K562 (cell line): ENCODE data around the gene PRR16. TPM values are rescaled to one million over a fixed set of nuclear protein-coding genes. Genes with fewer than 3 reads are reported as not detected.

Source experiments
- ATAC-seq: fragments of 200-7000 bp; cut with Tn5 transposase; 3 replicates; pipeline ENCODE4 v1.9.1; 2020; ENCODE audit warnings: moderate library complexity
- BruUV-seq: library from RNA; stranded (reverse); fragments of 400-500 nt; replicated peaks from 2 replicates; lab custom pipeline; 2021; lab: Mats Ljungman, UMichigan
- CTCF ChIA-PET: fragments of 300-600 bp; formaldehyde crosslinking; extraction: SDS; loops from one replicate; lab custom pipeline; 2021; ENCODE audit warnings: low intra/inter-chr PET ratio; lab: Yijun Ruan, JAX
- POLR2A ChIA-PET: fragments of 300-600, 350-650 bp; sonication (Branson Sonifier 250); formaldehyde crosslinking; extraction: SDS; loops from one replicate; lab custom pipeline; 2021; ENCODE audit warnings: antibody characterized with exemption, inconsistent platforms; lab: Yijun Ruan, JAX
- DNase-seq, 4 experiments: peaks; one replicate each; pipeline versions ENCODE4 v3.0.0 to v3.0.0-alpha.2; 2011 to 2018; ENCODE audit warnings: low spot score in 3 of 4, mixed read lengths in 3 of 4; ENCODE audit errors: extremely low read depth in 1 of 4
- FAIRE-seq: peaks from 2 replicates; lab custom pipeline; 2011; peaks lifted over from hg19 to GRCh38; lab: Jason Lieb, UNC
- H2AFZ ChIP-seq: 2 replicates; pipeline ENCODE4 v1.6.0; 2011; ENCODE audit warnings: low read depth, low read length, control low read depth, inconsistent platforms
- H3K27ac ChIP-seq: fragments of 200-600 bp; 3 replicates; pipeline ENCODE4 v1.8.0; 2011; ENCODE audit warnings: low read depth, mild to moderate bottlenecking, control low read depth, inconsistent platforms, low read length, moderate library complexity, mixed read lengths; ENCODE audit errors: extremely low read depth
- H3K27me3 ChIP-seq, 2 experiments: fragments of 300-600 bp in 1 of 2; 2 replicates in 1 of 2; 3 replicates in 1 of 2; pipeline versions ENCODE4 v1.6.0 to v1.8.0; 2011; ENCODE audit warnings: inconsistent platforms in 2 of 2, low read length in 2 of 2, mild to moderate bottlenecking in 1 of 2, mixed read lengths in 1 of 2, moderate library complexity in 1 of 2; ENCODE audit not compliant: control insufficient read depth in 2 of 2, insufficient read depth in 2 of 2
- H3K36me3 ChIP-seq: fragments of 300-600 bp; 3 replicates; pipeline ENCODE4 v1.8.0; 2011; ENCODE audit warnings: mild to moderate bottlenecking, low read length, inconsistent platforms; ENCODE audit not compliant: control insufficient read depth, insufficient read depth
- H3K4me1 ChIP-seq, 2 experiments: fragments of 200-600 bp in 1 of 2; replicated peaks in 1 of 2; 2 replicates in 1 of 2; 3 replicates in 1 of 2; pipeline versions ENCODE4 v1.5.1 to v1.8.0; 2011; ENCODE audit warnings: inconsistent platforms in 2 of 2, low read length in 2 of 2, mild to moderate bottlenecking in 1 of 2, mixed read lengths in 1 of 2, moderate library complexity in 1 of 2; ENCODE audit not compliant: control insufficient read depth in 2 of 2, insufficient read depth in 2 of 2
- H3K4me2 ChIP-seq: 2 replicates; pipeline ENCODE4 v1.6.1; 2011; ENCODE audit warnings: low read length, control low read depth, inconsistent platforms, mixed read lengths; ENCODE audit not compliant: insufficient read depth
- H3K4me3 ChIP-seq: fragments of 200-600 bp; sonication (generic), shearing (Covaris generic); 2 replicates; pipeline ENCODE4 v1.5.1; 2016; ENCODE audit warnings: control low read depth, inconsistent platforms
- H3K79me2 ChIP-seq: fragments of 200-600 bp; 3 replicates; pipeline ENCODE4 v1.8.0; 2011; ENCODE audit warnings: low read length, inconsistent platforms; ENCODE audit not compliant: control insufficient read depth, insufficient read depth
- H3K9ac ChIP-seq, 2 experiments: 2 replicates each; pipeline versions ENCODE4 v1.6.0 to v1.6.1; 2011; ENCODE audit warnings: low read depth in 2 of 2, low read length in 2 of 2, control low read depth in 1 of 2, inconsistent platforms in 1 of 2, mild to moderate bottlenecking in 1 of 2, mixed read lengths in 1 of 2; ENCODE audit not compliant: insufficient read depth in 1 of 2
- H3K9me1 ChIP-seq: one replicate; pipeline ENCODE4 v1.6.0; 2011; ENCODE audit warnings: inconsistent platforms, mild to moderate bottlenecking, low read length, moderate library complexity; ENCODE audit not compliant: control insufficient read depth, insufficient read depth
- H3K9me3 ChIP-seq: replicated peaks from 2 replicates; pipeline ENCODE4 v1.5.1; 2011; ENCODE audit warnings: low read depth, low read length, inconsistent platforms; ENCODE audit not compliant: control insufficient read depth, insufficient read depth
- H4K20me1 ChIP-seq: replicated peaks from 2 replicates; pipeline ENCODE4 v1.6.1; 2011; ENCODE audit warnings: low read length, inconsistent platforms, mixed read lengths; ENCODE audit not compliant: control insufficient read depth, insufficient read depth
- BMI1 ChIP-seq: fragments of 150-350 bp; IDR thresholded peaks from 2 replicates; pipeline ENCODE4 v1.6.1; 2014; ENCODE audit warnings: low read length
- CSDE1 ChIP-seq, 2 experiments: fragments of 450-650 bp; IDR thresholded peaks; 2 replicates each; pipeline ENCODE4 v1.6.1; 2016; ENCODE audit warnings: mild to moderate bottlenecking in 1 of 2
- HSF4 ChIP-seq: fragments of 250-450 bp; sonication (Bioruptor Pico); IDR thresholded peaks from 2 replicates; pipeline ENCODE4 v2.1.2; 2022; ENCODE audit warnings: mild to moderate bottlenecking, moderate library complexity, borderline replicate concordance
- POLR3G ChIP-seq: IDR thresholded peaks from 2 replicates; pipeline ENCODE4 v1.6.1; 2011; ENCODE audit not compliant: insufficient read length, insufficient replicate concordance; ENCODE audit errors: extremely low read depth
- RAD51 ChIP-seq: fragments of 450-650 bp; IDR thresholded peaks from 2 replicates; pipeline ENCODE4 v1.7.1; 2016; ENCODE audit warnings: low read depth, mild to moderate bottlenecking, borderline replicate concordance
- STAT5B ChIP-seq: fragments of 250-450 bp; sonication (Bioruptor Pico); IDR thresholded peaks from 2 replicates; pipeline ENCODE4 v1.8.0; 2021; ENCODE audit warnings: mild to moderate bottlenecking, inconsistent platforms
- TAF7 ChIP-seq: fragments of 450-650 bp; IDR thresholded peaks from 2 replicates; pipeline ENCODE4 v1.6.1; 2016; ENCODE audit warnings: missing genetic modification characterization, missing compliant biosample characterization
- TRIM28 ChIP-seq: fragments of 450-650 bp; IDR thresholded peaks from 2 replicates; pipeline ENCODE4 v1.6.1; 2017
- ZNF197 ChIP-seq: fragments of 200-800 bp; sonication (Bioruptor generic); IDR thresholded peaks from 2 replicates; pipeline ENCODE4 v1.6.1; 2016; ENCODE audit warnings: low read depth, missing genetic modification characterization, missing compliant biosample characterization
- ZNF24 ChIP-seq: fragments of 450-650 bp; IDR thresholded peaks from 2 replicates; pipeline ENCODE4 v1.6.1; 2016
- ZNF407 ChIP-seq: fragments of 450-650 bp; IDR thresholded peaks from 2 replicates; pipeline ENCODE4 v1.6.1; 2016; ENCODE audit warnings: low read depth
- ZNF57 ChIP-seq: fragments of 450-650 bp; formaldehyde crosslinking; IDR thresholded peaks from 2 replicates; pipeline ENCODE4 v1.4.0; 2020; ENCODE audit warnings: mild to moderate bottlenecking, moderate library complexity
- ZNF589 ChIP-seq: fragments of 200-800 bp; sonication (Bioruptor generic); IDR thresholded peaks from 2 replicates; pipeline ENCODE4 v1.6.1; 2016; ENCODE audit warnings: low read depth, missing genetic modification characterization, missing compliant biosample characterization
- ZZZ3 ChIP-seq: fragments of 450-650 bp; IDR thresholded peaks from 2 replicates; pipeline ENCODE4 v1.6.1; 2016; ENCODE audit warnings: antibody characterized with exemption, mild to moderate bottlenecking, moderate library complexity
- WGBS: fragments of 100-300 bp; shearing (Covaris generic); methylation state at CpG from one replicate; pipeline ENCODE4 v1.1.6; 2016; ENCODE audit warnings: low coverage, mixed read lengths; ENCODE audit not compliant: insufficient coverage; ENCODE audit errors: missing lambda C conversion rate; 5-methylcytosine and 5-hydroxymethylcytosine counted together
- in situ Hi-C: fragments of 300-500 bp; cut with MboI; formaldehyde crosslinking; loops from 4 replicates; pipeline ENCODE4 v1.15.0; 2018; ENCODE audit warnings: inconsistent platforms, mixed read lengths
- intact Hi-C: fragments of 100-400 bp; cut with micrococcal nuclease; formaldehyde crosslinking; loops from 2 replicates; pipeline ENCODE4 v1.14.2; 2022
- polyA plus RNA-seq, 8 experiments: library from polyadenylated mRNA; depleted of rRNA in 4 of 8; stranded (reverse) in 5 of 8; unstranded in 3 of 8; fragments of >200 nt; fragmentation: Nextera tagmentation in 2 of 8; fragmentation: Illumina TruSeq in 1 of 8; extraction: Ambion mirVana in 2 of 8; extraction: Trizol in 1 of 8; gene quantifications; 2 replicates each; pipeline versions ENCODE4 v1.2.1 to v1.2.3, GENCODE V29; 2011 to 2014; ENCODE audit warnings: inconsistent platforms in 1 of 8, missing spikeins in 1 of 8
- total RNA-seq, 7 experiments: library from RNA; depleted of rRNA in 6 of 7; stranded (reverse); fragments of >200 nt in 6 of 7; fragmentation: Illumina TruSeq in 2 of 7; extraction: Trizol in 2 of 7; gene quantifications; 2 replicates each; pipeline versions ENCODE4 v1.2.1 to v1.2.3, GENCODE V29; 2011 to 2021; ENCODE audit warnings: low replicate concordance in 1 of 7

Gene PRR16
- total and polyA plus RNA-seq, 9 of the 15 experiments (the other 6 are each of a cell fraction or from before 2014, with no cell fraction given), result 0.61 to 10.1 (median 3.3) TPM

DNA sequence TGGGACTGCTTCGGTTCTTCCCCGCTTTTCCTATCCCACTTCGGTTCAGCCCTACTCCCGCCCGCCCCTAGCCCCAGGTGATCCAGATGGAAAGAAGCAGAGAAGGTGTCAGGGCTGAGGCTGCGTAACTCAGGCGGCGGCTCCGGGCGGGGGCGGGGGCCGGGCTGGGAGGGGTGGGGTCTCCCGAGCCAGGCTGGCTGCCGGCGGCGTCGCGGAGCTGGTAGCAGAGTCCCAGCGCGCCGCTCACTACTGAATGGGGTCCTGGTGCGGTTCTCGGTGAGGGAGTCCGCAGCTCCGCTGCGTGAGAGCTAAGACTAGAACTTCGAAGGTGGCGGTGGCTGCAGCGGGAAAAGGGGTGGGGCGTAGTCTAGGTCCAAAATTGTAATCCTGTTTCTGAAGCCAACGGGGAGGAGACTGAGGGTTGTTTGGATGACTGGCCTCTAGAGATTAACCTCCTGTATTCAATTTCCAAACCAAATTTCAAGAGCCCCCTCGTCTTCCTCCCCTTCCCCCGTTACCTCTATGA lies 1.4 kb downstream of the PRR16 start (continued):
- no peak for TF ChIP-seq ZNF24
- no peak for TF ChIP-seq BMI1

DNA sequence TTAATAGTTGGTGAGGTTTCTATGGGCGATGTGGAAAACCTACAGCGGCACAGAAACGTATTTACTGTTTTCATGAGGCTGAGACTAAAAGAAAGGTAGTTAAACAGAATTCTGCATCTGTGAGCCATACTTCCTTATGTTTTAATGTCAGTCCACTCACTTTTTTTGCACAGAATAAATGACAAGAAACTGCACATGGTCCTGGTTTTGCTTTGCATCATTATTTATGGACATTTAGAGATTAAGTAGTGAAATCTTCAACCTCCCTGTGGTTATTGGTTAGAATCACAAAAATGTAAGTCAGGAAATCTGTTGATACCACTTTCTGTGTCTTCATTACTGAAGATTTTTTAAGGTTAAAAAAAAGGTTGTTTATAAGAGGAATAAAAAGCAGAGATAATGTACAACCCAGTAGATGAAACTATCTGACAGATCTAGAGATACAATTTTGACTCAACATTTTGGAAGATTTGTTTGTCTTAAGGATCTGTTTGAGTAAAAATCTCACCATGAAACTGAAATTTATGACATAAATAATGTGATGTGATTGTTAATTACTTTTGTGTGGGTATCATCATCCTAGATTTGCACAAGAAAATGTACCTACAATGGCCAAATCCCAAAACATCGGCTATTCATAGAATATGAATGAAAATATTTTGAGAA lies 2.4 kb downstream of the PRR16 start:
- peaks cover 59% of the 10 kb centered on the region for H3K79me2 ChIP-seq
- ChIA-PET POLR2A (no interaction called here), CTCF (interaction anchor here (0.7 kb wide), 1 partner anchor 1633 kb away, joined by 3 read pairs; no protein-coding TSS in a partner anchor)
- BruUV-seq, result TSS peak; percentile 47
- H3K4me3 ChIP-seq, result peak overlapping the region; percentile 54
- H3K27me3 ChIP-seq, result no peaks in the 10 kb centered on the region
- no peaks in the 10 kb centered on the region for H3K9me1 ChIP-seq
- no peaks in the 10 kb centered on the region for H3K9me3 ChIP-seq
- H4K20me1 ChIP-seq, result no peaks in the 10 kb centered on the region
- peak overlapping the region; percentile 71; the same call in 1 of the 2 replicates for H2AFZ ChIP-seq
- H3K4me1 ChIP-seq, result peaks cover 3 to 10% of the 10 kb centered on the region in 2 experiments; a peak in 3 of 5 replicates
- in situ Hi-C loops, result no loop called here
- no peaks in the 10 kb centered on the region for H3K36me3 ChIP-seq
- ATAC-seq (no peak), FAIRE-seq (no peak), DNase-seq (peak in 1 of 4 experiments; percentile 4)
- H3K4me2 ChIP-seq, result peak overlapping the region; percentile 67
- intact Hi-C loops, result loop anchor here (1.0 kb wide), 1 partner anchor 47 kb away; no protein-coding TSS in a partner anchor
- H3K9ac ChIP-seq, result peak overlapping the region in 1 of 2 experiments; percentile 54; a peak in 2 of 4 replicates
- 0% methylated on average over 4 of the region's 4 CpGs for WGBS
- H3K27ac ChIP-seq, result peak overlapping the region; percentile 55; the same call in 2 of the 3 replicates
- TF ChIP-seq ZZZ3 (no peak), ZNF197 (CRISPR knock-in tag) (no peak), ZNF589 (CRISPR knock-in tag) (no peak), ZNF57 (no peak), HSF4 (CRISPR knock-in tag) (no peak), TRIM28 (no peak), TAF7 (tag) (no peak), POLR3G (no peak), STAT5B (CRISPR knock-in tag) (no peak), ZNF407 (no peak), RAD51 (no peak), CSDE1 (IDR thresholded peaks at IDR 0.05) (no peak)
